ENCODE measurements around the gene PRMT1. TPM values are rescaled to one million over a fixed set of nuclear protein-coding genes. Genes with fewer than 3 reads are reported as not detected.

Gene PRMT1
- polyA plus RNA-seq, 1 experiment, result 287 TPM

DNA sequence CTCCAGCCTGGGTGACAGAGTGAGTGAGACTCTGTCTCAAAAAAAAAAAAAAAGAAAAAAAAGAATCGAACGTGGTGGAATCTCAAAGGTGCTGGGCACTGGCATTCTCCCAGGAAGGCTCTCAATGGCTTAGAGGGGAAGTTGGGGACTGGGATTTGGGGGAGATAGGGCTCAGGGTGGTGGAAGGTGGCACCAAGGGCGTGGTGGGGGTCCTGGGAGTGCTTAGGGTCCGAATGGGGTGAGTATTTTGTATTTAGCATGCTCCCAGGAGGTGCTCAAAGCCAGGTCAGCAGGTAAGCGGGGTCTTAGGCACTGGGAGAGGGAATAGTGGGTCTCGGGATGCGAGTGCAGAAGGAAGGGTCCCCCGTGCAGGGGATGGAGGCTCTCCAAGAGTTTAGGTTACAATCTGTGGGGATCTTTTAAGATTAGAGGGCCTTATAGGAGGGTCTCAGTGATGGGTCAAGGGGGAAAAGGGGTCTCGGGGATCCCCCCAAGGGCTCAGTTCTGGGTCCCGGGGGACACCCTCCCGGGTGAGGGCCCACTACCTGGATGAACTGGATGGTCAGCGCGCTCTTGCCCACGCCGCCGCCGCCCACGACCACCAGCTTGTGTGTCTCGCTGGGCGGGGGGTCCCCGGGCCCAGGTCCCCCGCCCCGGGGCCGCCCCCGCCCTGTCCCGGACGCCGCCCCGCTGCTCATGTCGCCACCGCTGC is 37.5 kb upstream of the PRMT1 start:
- DNase-seq (ENCODE audit: low read depth, low spot score), result no peak
- H3K9me3 ChIP-seq (ENCODE audit: control insufficient read depth, insufficient read depth, low read length), result no peaks in the 10 kb centered on the region
- TF ChIP-seq, protein P1, sequence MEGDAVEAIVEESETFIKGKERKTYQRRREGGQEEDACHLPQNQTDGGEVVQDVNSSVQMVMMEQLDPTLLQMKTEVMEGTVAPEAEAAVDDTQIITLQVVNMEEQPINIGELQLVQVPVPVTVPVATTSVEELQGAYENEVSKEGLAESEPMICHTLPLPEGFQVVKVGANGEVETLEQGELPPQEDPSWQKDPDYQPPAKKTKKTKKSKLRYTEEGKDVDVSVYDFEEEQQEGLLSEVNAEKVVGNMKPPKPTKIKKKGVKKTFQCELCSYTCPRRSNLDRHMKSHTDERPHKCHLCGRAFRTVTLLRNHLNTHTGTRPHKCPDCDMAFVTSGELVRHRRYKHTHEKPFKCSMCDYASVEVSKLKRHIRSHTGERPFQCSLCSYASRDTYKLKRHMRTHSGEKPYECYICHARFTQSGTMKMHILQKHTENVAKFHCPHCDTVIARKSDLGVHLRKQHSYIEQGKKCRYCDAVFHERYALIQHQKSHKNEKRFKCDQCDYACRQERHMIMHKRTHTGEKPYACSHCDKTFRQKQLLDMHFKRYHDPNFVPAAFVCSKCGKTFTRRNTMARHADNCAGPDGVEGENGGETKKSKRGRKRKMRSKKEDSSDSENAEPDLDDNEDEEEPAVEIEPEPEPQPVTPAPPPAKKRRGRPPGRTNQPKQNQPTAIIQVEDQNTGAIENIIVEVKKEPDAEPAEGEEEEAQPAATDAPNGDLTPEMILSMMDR (IDR thresholded peaks at IDR 0.05; ENCODE audit: low read depth, low read length), result no peak
- H3K4me3 ChIP-seq (ENCODE audit: low read depth, low read length), result peak overlapping the region; percentile 73
- H3K27me3 ChIP-seq (ENCODE audit: control insufficient read depth, insufficient read depth, low read length), result no peaks in the 10 kb centered on the region
- POLR2A ChIA-PET, result interaction anchor here (0.9 to 3.8 kb wide), 9 partner anchors 9 to 144 kb away, joined by 3 to 22 read pairs (median 8); partner anchors contain the start of genes BCL2L12, IRF3, NOSIP and PRMT1
- peak overlapping the region; percentile 65 for H3K27ac ChIP-seq (ENCODE audit: low read depth, low read length)
- CTCF ChIA-PET, result interaction anchor here (0.7 to 1.7 kb wide), 6 partner anchors 33 to 166 kb away, joined by 3 to 10 read pairs (median 3); partner anchors contain the start of gene FLT3LG

DNA sequence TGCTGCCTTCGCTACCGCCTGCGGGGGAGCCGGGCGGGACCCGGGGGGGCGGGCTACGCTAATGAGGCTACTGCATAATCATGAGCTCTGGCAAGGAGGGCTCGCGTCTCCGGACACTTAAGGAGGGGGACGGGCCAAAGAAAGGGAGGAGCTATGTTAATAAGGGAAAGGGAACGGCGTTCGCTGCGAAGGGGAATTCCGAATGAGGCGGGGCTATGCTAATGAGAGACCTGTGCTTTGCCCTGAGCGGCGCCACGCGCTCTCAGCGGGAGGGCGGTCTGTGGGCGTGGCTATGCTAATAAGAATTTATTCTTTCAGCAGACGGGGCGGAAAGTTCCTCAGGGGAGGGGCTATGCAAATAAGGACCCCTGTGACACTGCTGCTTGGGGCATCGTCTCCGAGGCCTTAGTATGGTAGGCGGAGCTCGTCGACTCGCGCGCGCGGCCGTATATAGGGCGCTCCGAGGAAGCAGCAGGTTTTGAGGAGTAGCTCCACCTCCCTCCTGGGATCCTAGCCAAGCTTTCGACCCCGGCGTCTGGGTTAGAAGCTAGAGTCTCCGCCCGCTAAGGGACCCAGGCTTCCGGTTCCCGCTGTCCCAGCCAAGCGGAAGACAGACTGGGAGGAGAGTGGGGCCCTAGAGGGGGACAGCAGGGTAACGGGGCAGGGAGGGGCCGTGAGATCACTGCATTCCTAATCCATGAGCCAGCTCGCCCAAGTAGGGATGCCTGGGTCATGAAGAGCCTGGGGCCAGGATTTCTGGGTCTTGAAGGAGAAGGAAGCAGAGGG is 36.8 kb upstream of the PRMT1 start, which contains the start of gene RRAS:
Gene RRAS, minus strand, starts transcription at position 31 of the 786 bp plus-strand sequence. CDS start 45 bp downstream, outside the sequence.
- CTCF ChIA-PET, result interaction anchor here (0.7 to 1.7 kb wide), 6 partner anchors 32 to 167 kb away, joined by 3 to 10 read pairs (median 3); partner anchors contain the start of gene FLT3LG
- no peaks in the 10 kb centered on the region for H3K9me3 ChIP-seq (ENCODE audit: control insufficient read depth, insufficient read depth, low read length)
- POLR2A ChIA-PET, result interaction anchor here (0.6 to 3.8 kb wide), 16 partner anchors 8 to 234 kb away, joined by 3 to 22 read pairs (median 4); partner anchors contain the start of genes BCL2L12, IRF3, NOSIP and PRMT1
- TF ChIP-seq, protein P1 (IDR thresholded peaks at IDR 0.05; ENCODE audit: low read depth, low read length), result no peak
- H3K27me3 ChIP-seq (ENCODE audit: control insufficient read depth, insufficient read depth, low read length), result no peaks in the 10 kb centered on the region
- peak within 1 kb of the TSS; percentile 100 for H3K27ac ChIP-seq (ENCODE audit: low read depth, low read length)
- DNase-seq (ENCODE audit: low read depth, low spot score), result peak; percentile 100
- peak within 1 kb of the TSS; percentile 73 for H3K4me3 ChIP-seq (ENCODE audit: low read depth, low read length)

DNA sequence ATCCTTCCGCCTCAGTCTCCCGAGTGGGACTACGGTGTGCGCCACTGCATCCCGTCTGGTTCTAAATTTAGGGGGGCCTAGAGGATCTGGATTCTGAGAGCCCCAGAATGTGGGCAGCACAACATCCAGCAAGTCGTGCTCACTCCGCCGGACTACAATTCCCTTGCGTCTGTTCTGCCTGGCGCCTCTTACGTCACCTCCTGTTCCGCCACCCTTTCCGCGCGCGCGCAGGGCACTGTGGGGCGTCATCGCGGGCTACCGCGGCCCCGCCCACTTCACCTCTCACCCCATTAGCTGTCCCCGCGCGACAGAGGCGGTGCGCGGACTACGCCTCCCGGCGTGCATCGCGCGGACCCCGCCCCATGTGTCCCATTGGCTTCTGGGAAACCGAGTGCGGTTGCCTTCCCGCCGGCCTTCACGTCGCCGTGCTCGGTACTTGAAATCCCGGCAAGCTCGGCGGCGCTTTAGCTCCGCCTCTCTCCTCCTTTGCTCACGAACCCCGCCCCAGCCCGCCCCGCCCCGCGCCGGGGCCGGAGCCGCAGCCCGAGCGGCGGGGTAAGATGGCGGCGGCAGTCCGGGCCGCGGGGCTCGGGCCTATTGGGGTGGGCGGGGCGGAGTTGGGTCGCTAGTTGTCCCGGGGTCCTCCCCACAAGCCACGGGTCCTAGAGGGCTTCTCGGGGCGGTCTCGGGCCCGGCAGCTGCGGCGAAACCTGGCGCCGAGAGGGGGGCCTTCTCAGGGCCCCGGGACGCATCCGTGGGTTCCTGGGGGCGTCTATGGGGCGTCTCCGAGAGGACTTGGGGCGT is 35.2 kb upstream of the PRMT1 start, which contains the start of gene SCAF1:
Gene SCAF1, plus strand, starts transcription at position 522 of the 804 bp plus-strand sequence. CDS start 2,818 bp downstream, outside the sequence.
- Histone ChIP-seq H3K9me3 (ENCODE audit: control insufficient read depth, insufficient read depth, low read length) (no peaks in the 10 kb centered on the region), H3K27ac (ENCODE audit: low read depth, low read length) (peak within 1 kb of the TSS; percentile 100), H3K4me3 (ENCODE audit: low read depth, low read length) (peak within 1 kb of the TSS; percentile 99), H3K27me3 (ENCODE audit: control insufficient read depth, insufficient read depth, low read length) (no peaks in the 10 kb centered on the region)
- TF ChIP-seq, protein P1 (IDR thresholded peaks at IDR 0.05; ENCODE audit: low read depth, low read length), result no peak
- ChIA-PET POLR2A (interaction anchor here (0.5 to 3.8 kb wide), 12 partner anchors 8 to 256 kb away, joined by 3 to 18 read pairs (median 5); partner anchors contain the start of genes NOSIP, PRMT1 and PRR12), CTCF (interaction anchor here (1.0 kb wide), 1 partner anchor 71 kb away, joined by 4 read pairs; no protein-coding TSS in a partner anchor)
- peak; percentile 99 for DNase-seq (ENCODE audit: low read depth, low spot score)

DNA sequence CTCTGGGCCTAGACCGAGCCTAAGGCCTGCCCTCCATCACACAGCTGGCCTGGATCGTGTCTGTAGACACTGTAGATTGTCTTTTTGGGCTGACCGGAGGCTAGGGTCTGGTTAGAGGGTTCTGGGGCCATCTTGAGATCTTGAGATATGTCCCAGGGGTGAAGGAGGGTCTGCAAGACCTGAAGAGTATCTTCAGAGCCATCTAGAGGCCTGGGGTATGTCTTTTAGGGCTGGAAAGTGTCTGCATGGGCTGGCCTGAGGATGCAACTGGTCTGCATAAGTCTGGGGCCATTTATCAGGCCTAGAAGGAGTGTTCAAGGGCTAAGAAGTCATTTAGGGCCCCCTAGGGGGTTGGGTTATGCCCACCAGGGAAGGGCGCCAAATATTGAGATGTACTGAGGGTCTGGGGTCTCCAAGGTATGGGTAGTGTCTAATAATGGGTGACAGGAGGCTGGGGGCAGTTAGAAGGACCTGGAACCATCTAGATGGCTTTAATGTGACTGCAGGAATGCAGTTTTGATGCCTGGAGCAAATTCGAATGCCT is 34.5 kb upstream of the PRMT1 start:
- no peaks in the 10 kb centered on the region for H3K9me3 ChIP-seq (ENCODE audit: control insufficient read depth, insufficient read depth, low read length)
- H3K4me3 ChIP-seq (ENCODE audit: low read depth, low read length), result peak overlapping the region; percentile 99
- H3K27ac ChIP-seq (ENCODE audit: low read depth, low read length), result peak overlapping the region; percentile 85
- H3K27me3 ChIP-seq (ENCODE audit: control insufficient read depth, insufficient read depth, low read length), result no peaks in the 10 kb centered on the region
- CTCF ChIA-PET, result interaction anchor here (1.0 to 1.4 kb wide), 2 partner anchors 30 to 72 kb away, joined by 4 to 5 read pairs; no protein-coding TSS in a partner anchor
- no peak for DNase-seq (ENCODE audit: low read depth, low spot score)
- TF ChIP-seq, protein P1 (IDR thresholded peaks at IDR 0.05; ENCODE audit: low read depth, low read length), result no peak
- POLR2A ChIA-PET, result interaction anchor here (0.9 to 3.8 kb wide), 7 partner anchors 11 to 62 kb away, joined by 4 to 18 read pairs (median 6); partner anchors contain the start of genes NOSIP, PRMT1 and PRR12
